IMR-90 (cell line): ENCODE results near the gene ICAM4.

Experiments used
- BHLHE40 ChIP-seq: fragments of 150-350 bp; IDR thresholded peaks from 2 replicates; pipeline ENCODE4 v1.6.1; 2016; ENCODE audit warnings: mild to moderate bottlenecking, low read depth, low read length
- CHD1 ChIP-seq: IDR thresholded peaks from 2 replicates; pipeline ENCODE4 v1.6.1; 2012; ENCODE audit warnings: low read depth, low read length, improper control_type of control experiment
- CTCF ChIP-seq: conservative IDR thresholded peaks from 2 replicates; pipeline ENCODE4 v1.5.1; 2012; ENCODE audit warnings: mild to moderate bottlenecking, low read depth, low read length, improper control_type of control experiment
- ELK1 ChIP-seq: fragments of 150-350 bp; IDR thresholded peaks from 2 replicates; pipeline ENCODE4 v1.6.1; 2016; ENCODE audit warnings: low read depth, mild to moderate bottlenecking, low read length, moderate library complexity, borderline replicate concordance
- MAFK ChIP-seq: IDR thresholded peaks from 2 replicates; pipeline ENCODE4 v1.6.1; 2012; ENCODE audit warnings: low read depth, low read length, improper control_type of control experiment
- MXI1 ChIP-seq: IDR thresholded peaks from 2 replicates; pipeline ENCODE4 v1.6.1; 2012; ENCODE audit warnings: low read depth, mild to moderate bottlenecking, low read length, moderate library complexity, borderline replicate concordance
- NFE2L2 ChIP-seq: fragments of 150-350 bp; IDR thresholded peaks from 2 replicates; pipeline ENCODE4 v1.6.1; 2016; ENCODE audit warnings: low read depth, mild to moderate bottlenecking, low read length
- POLR2A ChIP-seq: IDR thresholded peaks from 2 replicates; pipeline ENCODE4 v1.6.1; 2012; ENCODE audit warnings: mild to moderate bottlenecking, low read depth, low read length
- RAD21 ChIP-seq: IDR thresholded peaks from 2 replicates; pipeline ENCODE4 v1.6.1; 2012; ENCODE audit warnings: low read length, improper control_type of control experiment
- RCOR1 ChIP-seq: IDR thresholded peaks from 2 replicates; pipeline ENCODE4 v1.6.1; 2012; ENCODE audit warnings: mild to moderate bottlenecking, low read length, improper control_type of control experiment; ENCODE audit not compliant: insufficient replicate concordance
- SMC3 ChIP-seq: fragments of 150-350 bp; IDR thresholded peaks from 2 replicates; pipeline ENCODE4 v1.6.1; 2016; ENCODE audit warnings: low read depth, mild to moderate bottlenecking, antibody characterized with exemption, low read length, moderate library complexity
- USF2 ChIP-seq: fragments of 150-350 bp; IDR thresholded peaks from 2 replicates; pipeline ENCODE4 v1.6.1; 2017; ENCODE audit warnings: mild to moderate bottlenecking, antibody characterized with exemption, low read length, low read depth

- TF ChIP-seq CHD1 (no peak), CTCF (no peak), BHLHE40 (no peak), POLR2A (no peak), MAFK (no peak), MXI1 (no peak), ELK1 (no peak), SMC3 (no peak), RAD21 (no peak), USF2 (no peak), NFE2L2 (no peak), RCOR1 (no peak)
These were observed 30.2 kb upstream of the ICAM4 start for GRCh38 chr19:10256551-10256950.
